Glomerular visceral epithelial cell (primary cell): ENCODE results near the gene IMMP1L.
"Not testable (repeated sequence)": the region's sequence is repeated elsewhere in the genome, so short reads cannot be mapped to it uniquely, and the experiment has no call there.

ENCODE experiments used
- DNase-seq: peaks from one replicate; pipeline ENCODE4 v3.0.0-alpha.2; 2016; ENCODE audit errors: extremely low spot score

Gene IMMP1L

GRCh38 chr11:31509429-31510345 is at the start of gene IMMP1L, which contains the start of gene ELP4:
Gene IMMP1L (minus strand): TSS chr11:31509622. CDS start chr11:31463276, 46,346 bp downstream.
Gene ELP4 (plus strand): TSS chr11:31509767. CDS start chr11:31509785, 18 bp downstream.
- DNase-seq = peak; percentile 95

GRCh38 chr11:31558001-31558400 is 48.6 kb upstream of the IMMP1L start:
- DNase-seq = no peak

GRCh38 chr11:31555938-31556337 is 46.5 kb upstream of the IMMP1L start:
- DNase-seq = no peak

- no peak for DNase-seq
These were observed 33.4 kb upstream of the IMMP1L start for GRCh38 chr11:31542862-31543261.

GRCh38 chr11:31535479-31535878 is 26.1 kb upstream of the IMMP1L start:
- DNase-seq = no peak

GRCh38 chr11:31531293-31531692 is 21.9 kb upstream of the IMMP1L start:
- DNase-seq = no peak

GRCh38 chr11:31529701-31530100 is 20.3 kb upstream of the IMMP1L start:
- no peak for DNase-seq

- DNase-seq = no peak
These were observed 19.8 kb upstream of the IMMP1L start for GRCh38 chr11:31529189-31529588.

GRCh38 chr11:31521497-31522150 is 12.2 kb upstream of the IMMP1L start:
- DNase-seq = no peak

- DNase-seq = no peak
These were observed 2.7 kb upstream of the IMMP1L start for GRCh38 chr11:31512117-31512516.

GRCh38 chr11:31509051-31509428 is 382 bp downstream of the IMMP1L start:
- DNase-seq = no peak

GRCh38 chr11:31500560-31500959 is 8.9 kb downstream of the IMMP1L start:
- DNase-seq = no peak

- DNase-seq = no peak
These were observed 9.7 kb downstream of the IMMP1L start for GRCh38 chr11:31499576-31500178.

GRCh38 chr11:31493762-31494161 is 15.7 kb downstream of the IMMP1L start:
- not testable (repeated sequence) for DNase-seq

- no peak for DNase-seq
These were observed 16.2 kb downstream of the IMMP1L start for GRCh38 chr11:31493235-31493634.

- DNase-seq = no peak
These were observed 17.0 kb downstream of the IMMP1L start for GRCh38 chr11:31492320-31492913.

- peak; percentile 57 for DNase-seq
These were observed 21.6 kb downstream of the IMMP1L start for GRCh38 chr11:31487848-31488247.

- DNase-seq = no peak
These were observed 24.9 kb downstream of the IMMP1L start for GRCh38 chr11:31484497-31484896.

GRCh38 chr11:31480930-31481329 is 28.5 kb downstream of the IMMP1L start:
- no peak for DNase-seq

GRCh38 chr11:31479066-31479465 is 30.4 kb downstream of the IMMP1L start:
- DNase-seq = no peak

GRCh38 chr11:31478223-31478590 is 31.2 kb downstream of the IMMP1L start:
- no peak for DNase-seq

- no peak for DNase-seq
These were observed 31.7 kb downstream of the IMMP1L start for GRCh38 chr11:31477528-31478222.
